A549 (cell line): ENCODE data around the gene GRK7.

Source experiments
- CTCF ChIP-seq: fragments of >200 bp; sonication (Bioruptor Twin); formaldehyde crosslinking; IDR thresholded peaks from 3 replicates; pipeline ENCODE4 v1.5.1; 2016
- POLR2A ChIP-seq: IDR thresholded peaks from 2 replicates; pipeline ENCODE4 v1.6.1; 2012; ENCODE audit warnings: mild to moderate bottlenecking, low read length

- TF ChIP-seq POLR2A = no peak
- TF ChIP-seq CTCF = no peak
These were observed 6.2 kb downstream of the GRK7 start for GRCh38 chr3:141769221-141769894.
